Neural crest cell (in vitro differentiated cells): ENCODE measurements around the gene TCP11X2. TPM values are rescaled to one million over a fixed set of nuclear protein-coding genes. Genes with fewer than 3 reads are reported as not detected.
"Not testable (repeated sequence)": the region's sequence is repeated elsewhere in the genome, so short reads cannot be mapped to it uniquely, and the experiment has no call there.

Experiments used
- DNase-seq: peaks from one replicate; pipeline ENCODE4 v3.0.0; 2021; ENCODE audit warnings: low read depth, mixed read lengths, low spot score
- H3K27ac Mint-ChIP-seq: one replicate; pipeline ENCODE4 v1.8.0; 2021; ENCODE audit warnings: mild to moderate bottlenecking, mixed read lengths; ENCODE audit not compliant: unreplicated experiment
- H3K27me3 Mint-ChIP-seq: 2 replicates; pipeline ENCODE4 v1.8.0; 2021; ENCODE audit warnings: low read depth, mild to moderate bottlenecking, mixed read lengths
- H3K36me3 Mint-ChIP-seq: 2 replicates; pipeline ENCODE4 v1.8.0; 2021; ENCODE audit warnings: low read depth, mild to moderate bottlenecking, mixed read lengths
- H3K4me1 Mint-ChIP-seq: 2 replicates; pipeline ENCODE4 v1.8.0; 2021; ENCODE audit warnings: mixed read lengths
- H3K4me3 Mint-ChIP-seq: one replicate; pipeline ENCODE4 v1.8.0; 2021; ENCODE audit warnings: mild to moderate bottlenecking, mixed read lengths
- H3K9me3 Mint-ChIP-seq: 2 replicates; pipeline ENCODE4 v1.8.0; 2021; ENCODE audit warnings: mixed read lengths
- CTCF ChIP-seq: fragments of 200-600 bp; sonication (generic); conservative IDR thresholded peaks from 2 replicates; pipeline ENCODE4 v1.5.0; 2021; ENCODE audit warnings: antibody characterized with exemption, mild to moderate bottlenecking
- long read RNA-seq: library from polyadenylated mRNA; unstranded; transcript quantifications from one replicate; pipeline ENCODE4 v2.0.0, GENCODE V29; 2020
- total RNA-seq: library from RNA; stranded (reverse); gene quantifications from 2 replicates; pipeline ENCODE4 v1.2.1, GENCODE V29; 2021

The TCP11X2 gene
- total RNA-seq, result not detected in 2 replicates
- long read RNA-seq, result 0 reads

- not testable (repeated sequence) for H3K4me3 Mint-ChIP-seq, H3K36me3 Mint-ChIP-seq, H3K27me3 Mint-ChIP-seq, H3K4me1 Mint-ChIP-seq, H3K9me3 Mint-ChIP-seq, H3K27ac Mint-ChIP-seq, DNase-seq
Observed at GRCh38 chrX:102471762-102472220, at the start of gene TCP11X2. TCP11X2 (minus strand) TSS chrX:102471812.

GRCh38 chrX:102517326-102517725 is 45.7 kb upstream of the TCP11X2 start:
- peaks cover 21% of the 10 kb centered on the region for H3K4me1 Mint-ChIP-seq
- peaks cover 27% of the 10 kb centered on the region for H3K36me3 Mint-ChIP-seq
- TF ChIP-seq CTCF, result peak; percentile 37
- H3K27ac Mint-ChIP-seq, result no peak overlapping the region
- DNase-seq, result no peak
- no peaks in the 10 kb centered on the region for H3K27me3 Mint-ChIP-seq
- H3K4me3 Mint-ChIP-seq, result peak overlapping the region; percentile 97
- H3K9me3 Mint-ChIP-seq, result peaks cover 4% of the 10 kb centered on the region

GRCh38 chrX:102515975-102516941 is 44.6 kb upstream of the TCP11X2 start, which contains the start of gene TMSB15A:
TMSB15A (minus strand) TSS chrX:102516739.
- H3K9me3 Mint-ChIP-seq, result peaks cover 4% of the 10 kb centered on the region
- peak within 1 kb of the TSS; percentile 97 for H3K4me3 Mint-ChIP-seq
- peaks cover 30% of the 10 kb centered on the region for H3K36me3 Mint-ChIP-seq
- DNase-seq, result peak; percentile 68
- H3K27me3 Mint-ChIP-seq, result no peaks in the 10 kb centered on the region
- TF ChIP-seq CTCF, result no peak
- peak within 1 kb of the TSS; percentile 100 for H3K27ac Mint-ChIP-seq
- H3K4me1 Mint-ChIP-seq, result peaks cover 21% of the 10 kb centered on the region

GRCh38 chrX:102514536-102514935 is 42.9 kb upstream of the TCP11X2 start:
- Mint-ChIP-seq H3K4me3 (peak overlapping the region; percentile 97), H3K27ac (no peak overlapping the region), H3K9me3 (peaks cover 8% of the 10 kb centered on the region), H3K36me3 (peaks cover 40% of the 10 kb centered on the region), H3K4me1 (peaks cover 21% of the 10 kb centered on the region), H3K27me3 (no peaks in the 10 kb centered on the region)
- no peak for DNase-seq
- no peak for TF ChIP-seq CTCF

- no peak for DNase-seq
- no peak overlapping the region for H3K4me3 Mint-ChIP-seq
- no peak overlapping the region for H3K27ac Mint-ChIP-seq
- H3K9me3 Mint-ChIP-seq, result peaks cover 5% of the 10 kb centered on the region
- H3K36me3 Mint-ChIP-seq, result peaks cover 6% of the 10 kb centered on the region
- peaks cover 5% of the 10 kb centered on the region for H3K27me3 Mint-ChIP-seq
- TF ChIP-seq CTCF, result no peak
- no peaks in the 10 kb centered on the region for H3K4me1 Mint-ChIP-seq
Observed at GRCh38 chrX:102498732-102499131, 27.1 kb upstream of the TCP11X2 start.

- no peaks in the 10 kb centered on the region for H3K4me1 Mint-ChIP-seq
- TF ChIP-seq CTCF, result no peak
- H3K4me3 Mint-ChIP-seq, result no peak overlapping the region
- H3K9me3 Mint-ChIP-seq, result no peaks in the 10 kb centered on the region
- H3K27me3 Mint-ChIP-seq, result peaks cover 3% of the 10 kb centered on the region
- H3K27ac Mint-ChIP-seq, result no peak overlapping the region
- no peak for DNase-seq
- H3K36me3 Mint-ChIP-seq, result no peaks in the 10 kb centered on the region
Observed at GRCh38 chrX:102491766-102492165, 20.2 kb upstream of the TCP11X2 start.

GRCh38 chrX:102478765-102479164 is 7.2 kb upstream of the TCP11X2 start:
- not testable (repeated sequence) for H3K27me3 Mint-ChIP-seq, H3K4me3 Mint-ChIP-seq, H3K36me3 Mint-ChIP-seq, DNase-seq, H3K4me1 Mint-ChIP-seq, H3K9me3 Mint-ChIP-seq, H3K27ac Mint-ChIP-seq

GRCh38 chrX:102470215-102470614 is 1.4 kb downstream of the TCP11X2 start:
- H3K36me3 Mint-ChIP-seq, H3K4me3 Mint-ChIP-seq, H3K4me1 Mint-ChIP-seq, H3K27me3 Mint-ChIP-seq, H3K9me3 Mint-ChIP-seq, H3K27ac Mint-ChIP-seq, DNase-seq: not testable (repeated sequence)
